Mesenchymal stem cell (in vitro differentiated cells and primary cell): ENCODE measurements around the gene HIRA.
"Not testable (repeated sequence)": the region's sequence is repeated elsewhere in the genome, so short reads cannot be mapped to it uniquely, and the experiment has no call there.

ENCODE experiments used
- DNase-seq: peaks from one replicate; pipeline ENCODE4 v3.0.0-alpha.2; 2013
- H2AFZ ChIP-seq: one replicate; pipeline ENCODE4 v1.6.1; 2013; ENCODE audit warnings: low read depth, mild to moderate bottlenecking, control low read depth, inconsistent platforms, low read length, moderate library complexity
- H2AK5ac ChIP-seq: 2 replicates; pipeline ENCODE4 v1.6.1; 2013; ENCODE audit warnings: low read length, moderate library complexity, mild to moderate bottlenecking, inconsistent platforms; ENCODE audit not compliant: severe bottlenecking
- H2BK120ac ChIP-seq: one replicate; pipeline ENCODE4 v1.6.1; 2013; ENCODE audit warnings: low read depth, mild to moderate bottlenecking, inconsistent platforms, low read length, moderate library complexity
- H2BK12ac ChIP-seq, 2 experiments: one replicate each; pipeline ENCODE4 v1.6.1; 2013; ENCODE audit warnings: inconsistent platforms in 2 of 2, low read length in 2 of 2, mild to moderate bottlenecking in 2 of 2, moderate library complexity in 2 of 2, control low read depth in 1 of 2
- H2BK15ac ChIP-seq: one replicate; pipeline ENCODE4 v1.6.1; 2013; ENCODE audit warnings: mild to moderate bottlenecking, low read depth, inconsistent platforms; ENCODE audit not compliant: poor library complexity, severe bottlenecking
- H2BK5ac ChIP-seq: 2 replicates; pipeline ENCODE4 v1.6.1; 2013; ENCODE audit warnings: low read depth, mild to moderate bottlenecking, low read length, control low read depth, inconsistent platforms; ENCODE audit not compliant: poor library complexity, severe bottlenecking
- H3K14ac ChIP-seq, 2 experiments: one replicate each; pipeline ENCODE4 v1.6.1; 2013; ENCODE audit warnings: inconsistent platforms in 2 of 2, low read length in 2 of 2, control low read depth in 1 of 2, mild to moderate bottlenecking in 1 of 2, moderate library complexity in 1 of 2
- H3K18ac ChIP-seq, 2 experiments: one replicate each; pipeline ENCODE4 v1.6.1; 2013; ENCODE audit warnings: inconsistent platforms in 2 of 2, low read length in 2 of 2, control low read depth in 1 of 2, low read depth in 1 of 2, mild to moderate bottlenecking in 1 of 2
- H3K23ac ChIP-seq, 2 experiments: one replicate each; pipeline ENCODE4 v1.6.1; 2013; ENCODE audit warnings: inconsistent platforms in 2 of 2, low read length in 2 of 2, mild to moderate bottlenecking in 2 of 2, moderate library complexity in 2 of 2, control low read depth in 1 of 2
- H3K27ac ChIP-seq: 2 replicates; pipeline ENCODE4 v1.5.1; 2013; ENCODE audit warnings: mild to moderate bottlenecking, moderate library complexity, low read length, control low read depth, inconsistent platforms; ENCODE audit not compliant: poor library complexity, severe bottlenecking
- H3K27me3 ChIP-seq, 2 experiments: 2 replicates each; pipeline versions ENCODE4 v1.6.1 to v1.7.0; 2013; ENCODE audit warnings: low read length in 2 of 2, mild to moderate bottlenecking in 2 of 2, moderate library complexity in 2 of 2, control low read depth in 1 of 2, inconsistent platforms in 1 of 2; ENCODE audit not compliant: control insufficient read depth in 1 of 2, insufficient read depth in 1 of 2
- H3K36me3 ChIP-seq, 2 experiments: 2 replicates each; pipeline versions ENCODE4 v1.6.1 to v1.7.0; 2013; ENCODE audit warnings: low read length in 2 of 2, control low read depth in 1 of 2, inconsistent platforms in 1 of 2, low read depth in 1 of 2, mild to moderate bottlenecking in 1 of 2; ENCODE audit not compliant: insufficient read depth in 2 of 2, control insufficient read depth in 1 of 2
- H3K4ac ChIP-seq, 2 experiments: one replicate each; pipeline ENCODE4 v1.6.1; 2013; ENCODE audit warnings: inconsistent platforms in 2 of 2, low read length in 2 of 2, mild to moderate bottlenecking in 2 of 2, moderate library complexity in 2 of 2, control low read depth in 1 of 2, low read depth in 1 of 2
- H3K4me1 ChIP-seq: 2 replicates; pipeline ENCODE4 v1.6.1; 2013; ENCODE audit warnings: low read depth, low read length, control low read depth; ENCODE audit not compliant: control insufficient read depth, insufficient read depth
- H3K4me2 ChIP-seq: 2 replicates; pipeline ENCODE4 v1.6.1; 2013; ENCODE audit warnings: low read length, mild to moderate bottlenecking, inconsistent platforms; ENCODE audit not compliant: poor library complexity, severe bottlenecking
- H3K4me3 ChIP-seq, 2 experiments: 2 replicates each; pipeline versions ENCODE4 v1.5.1 to v1.7.0; 2013; ENCODE audit warnings: low read length in 2 of 2, mild to moderate bottlenecking in 2 of 2, control low read depth in 1 of 2, low read depth in 1 of 2; ENCODE audit not compliant: insufficient read depth in 1 of 2
- H3K79me1 ChIP-seq: replicated peaks from 2 replicates; pipeline ENCODE4 v1.6.1; 2013; ENCODE audit warnings: mild to moderate bottlenecking, control low read depth, low read length, inconsistent platforms; ENCODE audit not compliant: poor library complexity, severe bottlenecking
- H3K9ac ChIP-seq: 2 replicates; pipeline ENCODE4 v1.7.0; 2013; ENCODE audit warnings: mild to moderate bottlenecking, low read length, moderate library complexity
- H3K9me3 ChIP-seq: 2 replicates; pipeline ENCODE4 v1.7.0; 2013; ENCODE audit warnings: mild to moderate bottlenecking, low read length; ENCODE audit not compliant: control insufficient read depth
- H4K8ac ChIP-seq: one replicate; pipeline ENCODE4 v1.6.1; 2013; ENCODE audit warnings: inconsistent platforms, mild to moderate bottlenecking, low read length, moderate library complexity
- H4K91ac ChIP-seq: one replicate; pipeline ENCODE4 v1.6.1; 2013; ENCODE audit warnings: mild to moderate bottlenecking, low read length, inconsistent platforms
- WGBS: methylation state at CpG from one replicate; pipeline ENCODE4 v1.1.7; 2013; ENCODE audit warnings: mixed read lengths; 5-methylcytosine and 5-hydroxymethylcytosine counted together

Gene HIRA

DNA sequence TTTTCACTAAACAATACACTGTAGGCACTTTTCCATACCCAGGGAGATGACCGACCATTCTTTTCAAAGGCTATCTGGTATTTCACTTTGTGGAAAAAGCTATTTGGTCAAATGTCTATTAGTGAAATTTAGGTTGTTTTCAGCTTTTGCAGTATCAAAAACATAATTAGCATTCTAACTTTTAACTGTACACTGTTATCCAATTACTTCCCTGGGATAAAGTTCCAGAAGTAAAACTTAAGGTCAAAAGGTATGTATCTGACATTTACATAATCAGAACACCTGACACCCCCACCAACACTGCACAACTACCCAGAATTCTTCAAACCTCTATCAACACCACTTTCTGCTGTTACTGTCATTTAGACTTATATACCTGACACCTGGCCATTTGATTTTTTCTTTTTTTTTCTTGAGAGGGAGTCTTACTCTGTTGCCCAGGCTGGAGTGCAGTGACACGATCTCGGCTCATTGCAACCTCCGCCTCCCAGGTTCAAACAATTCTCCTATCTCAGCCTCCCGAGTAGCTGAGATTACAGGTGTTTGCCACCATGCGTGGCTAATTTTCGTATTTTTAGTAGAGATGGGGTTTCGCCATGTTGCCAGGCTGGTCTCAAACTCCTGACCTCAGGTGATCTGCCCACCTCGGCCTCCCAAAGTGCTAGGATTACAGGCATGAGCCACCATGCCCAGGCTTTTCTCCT is 13.9 kb upstream of the HIRA start:
- H2BK12ac ChIP-seq, H3K4me3 ChIP-seq, H3K27me3 ChIP-seq, H3K23ac ChIP-seq, H3K9ac ChIP-seq, H2BK15ac ChIP-seq, H4K91ac ChIP-seq, H3K4me2 ChIP-seq, H3K9me3 ChIP-seq, H2AK5ac ChIP-seq, H4K8ac ChIP-seq, H3K4ac ChIP-seq, H3K18ac ChIP-seq, H2AFZ ChIP-seq, H2BK5ac ChIP-seq, H3K14ac ChIP-seq, H3K27ac ChIP-seq, H2BK120ac ChIP-seq, DNase-seq: not testable (repeated sequence)
- H3K79me1 ChIP-seq = peaks cover 27% of the 10 kb centered on the region
- peaks cover 13% of the 10 kb centered on the region for H3K4me1 ChIP-seq
- WGBS = 98% methylated on average over 7 of the region's 9 CpGs
- H3K36me3 ChIP-seq = peaks cover 19 to 52% of the 10 kb centered on the region in 2 experiments

DNA sequence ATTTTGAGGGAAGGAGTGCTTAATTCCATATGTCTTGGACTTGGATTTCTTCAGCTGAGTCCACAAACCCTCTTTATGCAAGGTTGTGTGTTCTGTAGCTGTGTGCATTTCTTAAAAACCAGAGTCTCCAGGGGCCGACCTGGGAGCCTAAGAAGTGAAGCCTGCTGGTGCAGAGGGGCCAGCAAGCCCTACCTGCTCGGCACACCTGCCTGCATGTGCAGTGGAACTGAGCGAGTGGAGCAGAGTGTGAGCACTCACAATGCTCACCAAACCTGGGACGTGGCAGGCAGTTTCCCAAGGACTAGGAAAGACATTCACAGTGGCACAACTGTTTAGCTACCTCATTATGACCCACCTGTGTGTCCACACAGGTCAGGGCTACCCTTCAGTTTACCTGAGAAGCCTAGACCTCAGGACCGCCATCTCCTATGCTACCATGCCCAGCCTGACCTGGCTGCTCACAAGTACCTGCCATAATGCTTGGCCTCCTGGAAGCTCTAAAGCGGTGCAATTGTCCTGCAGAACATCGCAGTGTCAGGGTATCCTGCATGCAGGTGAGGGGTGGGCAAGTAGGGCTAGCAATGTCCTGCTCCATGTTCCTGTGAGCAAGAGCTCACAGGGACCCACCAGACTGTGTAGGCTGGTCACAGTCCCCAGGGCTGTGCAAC is 12.1 kb upstream of the HIRA start:
- H3K4me2 ChIP-seq = no peak overlapping the region
- no peak for DNase-seq
- no peaks in the 10 kb centered on the region for H3K27me3 ChIP-seq
- peaks cover 17 to 40% of the 10 kb centered on the region in 2 experiments for H3K36me3 ChIP-seq
- peaks cover 12% of the 10 kb centered on the region for H3K4me1 ChIP-seq
- 83% methylated on average over 7 of the region's 7 CpGs for WGBS
- no peak overlapping the region for H3K9ac ChIP-seq
- peaks cover 25% of the 10 kb centered on the region for H3K79me1 ChIP-seq
- H2BK15ac ChIP-seq = no peak overlapping the region
- no peak overlapping the region for H4K91ac ChIP-seq
- no peak overlapping the region for H4K8ac ChIP-seq
- H3K14ac ChIP-seq = no peak overlapping the region
- no peak overlapping the region for H2BK12ac ChIP-seq
- H3K23ac ChIP-seq = no peak overlapping the region
- no peak overlapping the region for H3K4me3 ChIP-seq
- no peaks in the 10 kb centered on the region for H3K9me3 ChIP-seq
- no peak overlapping the region for H3K18ac ChIP-seq
- no peak overlapping the region for H3K27ac ChIP-seq
- H3K4ac ChIP-seq = no peak overlapping the region
- H2BK120ac ChIP-seq = no peak overlapping the region
- H2AK5ac ChIP-seq = no peak overlapping the region
- H2BK5ac ChIP-seq = no peak overlapping the region
- no peak overlapping the region for H2AFZ ChIP-seq

DNA sequence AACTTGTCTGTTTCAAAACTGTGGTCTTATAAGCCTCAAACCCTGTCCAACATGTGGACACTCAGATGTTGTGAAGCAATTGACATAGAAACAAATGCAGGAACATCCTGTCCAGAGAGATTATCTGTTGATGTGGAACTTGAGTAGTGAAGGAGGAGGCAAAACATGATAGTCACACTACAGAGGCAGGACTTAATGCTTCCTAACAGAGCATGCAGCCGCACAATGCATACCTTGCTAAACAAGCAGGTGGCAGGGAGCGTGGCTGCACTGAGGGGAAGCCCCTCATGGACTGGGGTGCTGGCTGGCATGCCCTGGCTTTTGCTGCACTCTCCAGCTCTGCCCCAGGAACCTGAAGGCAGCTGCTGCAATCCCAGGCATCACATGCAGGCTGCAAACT is 10.6 kb upstream of the HIRA start:
- H3K23ac ChIP-seq = no peak overlapping the region
- H3K14ac ChIP-seq = no peak overlapping the region
- no peak overlapping the region for H2AFZ ChIP-seq
- H2BK5ac ChIP-seq = no peak overlapping the region
- no peak overlapping the region for H4K8ac ChIP-seq
- H3K36me3 ChIP-seq = peaks cover 17 to 51% of the 10 kb centered on the region in 2 experiments
- H3K4me3 ChIP-seq = no peak overlapping the region
- H3K4me1 ChIP-seq = peaks cover 7% of the 10 kb centered on the region
- no peak overlapping the region for H2BK12ac ChIP-seq
- no peak overlapping the region for H3K4ac ChIP-seq
- no peak overlapping the region for H2AK5ac ChIP-seq
- no peak overlapping the region for H4K91ac ChIP-seq
- peaks cover 24% of the 10 kb centered on the region for H3K79me1 ChIP-seq
- no peak overlapping the region for H3K9ac ChIP-seq
- no peak overlapping the region for H3K4me2 ChIP-seq
- H3K18ac ChIP-seq = no peak overlapping the region
- no peak overlapping the region for H2BK15ac ChIP-seq
- no peaks in the 10 kb centered on the region for H3K27me3 ChIP-seq
- no peaks in the 10 kb centered on the region for H3K9me3 ChIP-seq
- H2BK120ac ChIP-seq = no peak overlapping the region
- H3K27ac ChIP-seq = no peak overlapping the region
- no peak for DNase-seq
- 94% methylated on average over 2 of the region's 2 CpGs for WGBS

DNA sequence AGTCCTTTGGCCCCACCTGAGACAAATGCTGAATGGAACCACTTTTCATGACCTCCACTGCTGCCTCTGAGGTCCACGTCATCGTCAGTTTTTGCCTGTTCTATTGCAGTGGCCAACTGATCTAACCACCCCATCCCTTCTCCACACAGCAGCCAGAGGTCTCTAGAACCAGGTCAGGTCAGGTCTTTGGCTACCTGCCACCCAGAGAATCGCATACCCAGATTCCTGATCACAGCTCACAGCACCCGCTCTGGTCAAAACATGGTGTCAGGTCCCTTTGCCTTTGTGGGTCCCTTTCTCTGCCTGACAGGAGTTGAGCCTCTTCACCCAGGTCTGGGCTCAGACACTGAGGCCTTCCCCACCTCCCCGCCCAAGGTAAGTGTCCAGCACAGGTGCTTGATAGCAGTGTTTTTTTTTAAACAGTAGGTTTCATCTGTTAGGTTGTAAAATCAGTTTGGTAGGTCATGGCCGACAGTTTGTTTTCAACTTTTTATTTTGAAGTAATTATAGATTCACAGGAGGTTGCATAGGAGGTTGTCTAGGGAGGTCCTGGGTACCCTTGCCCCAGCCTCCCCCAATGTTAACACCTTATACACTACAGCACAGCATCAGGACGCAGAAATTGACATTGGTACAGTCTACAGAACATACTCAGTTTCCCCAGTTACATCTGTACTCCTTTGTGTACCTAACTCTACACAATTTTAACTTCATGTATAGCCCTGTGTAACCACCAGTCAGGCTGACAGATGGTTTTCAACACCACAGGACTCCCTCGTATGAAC is 9.1 kb upstream of the HIRA start:
- no peak overlapping the region for H3K18ac ChIP-seq
- H3K4me3 ChIP-seq = no peak overlapping the region

More for the DNA sequence above, 9.1 kb upstream of the HIRA start:
- no peak overlapping the region for H2BK15ac ChIP-seq
- 94% methylated on average over 8 of the region's 8 CpGs for WGBS
- no peak overlapping the region for H2AFZ ChIP-seq
- no peak overlapping the region for H3K27ac ChIP-seq
- no peak overlapping the region for H2BK5ac ChIP-seq
- H3K4ac ChIP-seq = no peak overlapping the region
- no peak overlapping the region for H3K9ac ChIP-seq
- H3K4me1 ChIP-seq = peaks cover 3% of the 10 kb centered on the region
- H2BK12ac ChIP-seq = no peak overlapping the region
- no peaks in the 10 kb centered on the region for H3K27me3 ChIP-seq
- H3K14ac ChIP-seq = no peak overlapping the region
- H4K8ac ChIP-seq = peak overlapping the region; percentile 7
- no peak overlapping the region for H2AK5ac ChIP-seq
- H4K91ac ChIP-seq = no peak overlapping the region
- no peak for DNase-seq
- H3K9me3 ChIP-seq = no peaks in the 10 kb centered on the region
- peaks cover 28 to 66% of the 10 kb centered on the region in 2 experiments for H3K36me3 ChIP-seq
- H2BK120ac ChIP-seq = no peak overlapping the region
- no peak overlapping the region for H3K23ac ChIP-seq
- no peak overlapping the region for H3K4me2 ChIP-seq
- H3K79me1 ChIP-seq = peaks cover 31% of the 10 kb centered on the region
